Ovary (tissue), 3 donors: ENCODE results near the gene MUC13.

Experiments
- CTCF ChIP-seq, 3 donors: fragments of 450-650 bp in 2 of 3; fragments of 200-600 bp in 1 of 3; IDR thresholded peaks; one replicate each; pipeline versions ENCODE4 v1.5.1 to v1.8.0; 2016 to 2022; ENCODE audit warnings: antibody characterized with exemption in 3 of 3, mild to moderate bottlenecking in 1 of 3
- POLR2A ChIP-seq: fragments of 450-650 bp; IDR thresholded peaks from one replicate; pipeline ENCODE4 v1.6.1; 2017; ENCODE audit warnings: antibody characterized with exemption, mild to moderate bottlenecking, moderate library complexity
- donor health status: DM: no; HTN: no; CAD: no.

- no peak for TF ChIP-seq POLR2A
- TF ChIP-seq CTCF (IDR thresholded peaks at IDR 0.05), result no peak
Observed at GRCh38 chr3:124918524-124918923, 16.0 kb downstream of the MUC13 start.
